C4-2B (cell line): ENCODE data around the gene FEM1B.

Experiments
- H3K27ac ChIP-seq: fragments of 450-650 bp; 2 replicates; pipeline ENCODE4 v1.5.1; 2017
- ZFX ChIP-seq: fragments of 450-650 bp; IDR thresholded peaks from 2 replicates; pipeline ENCODE4 v1.6.1; 2017
- TF ChIP-seq, protein P1 (sequence below): fragments of 450-650 bp; conservative IDR thresholded peaks from 2 replicates; pipeline ENCODE4 v1.5.1; 2017; ENCODE audit warnings: mild to moderate bottlenecking

Gene FEM1B

DNA sequence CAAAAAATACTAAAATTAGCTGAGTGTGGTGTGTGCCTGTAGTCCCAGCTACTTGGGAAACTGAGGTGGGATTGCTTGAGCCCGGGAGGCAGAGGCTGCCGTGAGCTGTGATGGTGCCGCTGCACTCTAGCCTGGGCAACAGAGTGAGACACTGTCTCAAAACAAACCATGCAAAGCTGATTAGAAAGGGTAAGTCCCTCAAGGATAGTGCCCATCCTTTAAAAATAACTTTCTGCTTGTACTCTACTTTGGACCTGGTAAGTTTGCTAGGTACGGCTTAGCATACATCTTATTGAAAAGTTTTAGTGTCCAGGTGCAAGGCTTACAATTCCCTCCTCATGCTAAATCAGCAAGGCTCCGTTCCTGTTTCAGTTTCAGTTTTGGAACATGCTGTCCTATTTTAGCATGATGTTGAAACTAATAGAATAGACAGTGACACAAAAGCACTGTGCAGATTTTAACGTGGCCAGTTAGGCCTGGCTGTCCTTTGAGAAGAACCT lies 21.4 kb downstream of the FEM1B start:
- TF ChIP-seq ZFX, result no peak
- TF ChIP-seq, protein P1, sequence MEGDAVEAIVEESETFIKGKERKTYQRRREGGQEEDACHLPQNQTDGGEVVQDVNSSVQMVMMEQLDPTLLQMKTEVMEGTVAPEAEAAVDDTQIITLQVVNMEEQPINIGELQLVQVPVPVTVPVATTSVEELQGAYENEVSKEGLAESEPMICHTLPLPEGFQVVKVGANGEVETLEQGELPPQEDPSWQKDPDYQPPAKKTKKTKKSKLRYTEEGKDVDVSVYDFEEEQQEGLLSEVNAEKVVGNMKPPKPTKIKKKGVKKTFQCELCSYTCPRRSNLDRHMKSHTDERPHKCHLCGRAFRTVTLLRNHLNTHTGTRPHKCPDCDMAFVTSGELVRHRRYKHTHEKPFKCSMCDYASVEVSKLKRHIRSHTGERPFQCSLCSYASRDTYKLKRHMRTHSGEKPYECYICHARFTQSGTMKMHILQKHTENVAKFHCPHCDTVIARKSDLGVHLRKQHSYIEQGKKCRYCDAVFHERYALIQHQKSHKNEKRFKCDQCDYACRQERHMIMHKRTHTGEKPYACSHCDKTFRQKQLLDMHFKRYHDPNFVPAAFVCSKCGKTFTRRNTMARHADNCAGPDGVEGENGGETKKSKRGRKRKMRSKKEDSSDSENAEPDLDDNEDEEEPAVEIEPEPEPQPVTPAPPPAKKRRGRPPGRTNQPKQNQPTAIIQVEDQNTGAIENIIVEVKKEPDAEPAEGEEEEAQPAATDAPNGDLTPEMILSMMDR, result no peak
- H3K27ac ChIP-seq, result no peak overlapping the region

DNA sequence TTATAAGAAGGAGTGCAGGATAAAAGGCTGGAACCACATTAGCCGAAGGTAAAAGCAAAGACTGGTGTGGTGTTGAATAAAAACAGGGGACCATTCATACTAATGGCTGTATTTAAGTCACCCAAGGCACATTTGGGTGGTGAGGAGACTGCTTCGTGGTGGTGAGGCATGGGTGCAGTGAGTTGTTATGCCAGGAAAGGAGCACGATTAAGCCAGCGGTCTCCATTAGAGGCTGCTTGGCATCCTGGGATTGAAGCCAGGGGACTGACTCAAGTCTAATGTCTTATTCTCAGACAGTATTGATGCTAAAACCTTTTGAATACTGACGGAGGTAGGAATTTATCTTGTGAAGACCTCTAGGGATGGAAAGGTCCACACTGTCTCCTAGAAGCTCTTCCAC lies 21.9 kb downstream of the FEM1B start:
- H3K27ac ChIP-seq, result no peak overlapping the region
- TF ChIP-seq, protein P1, result no peak
- no peak for TF ChIP-seq ZFX

DNA sequence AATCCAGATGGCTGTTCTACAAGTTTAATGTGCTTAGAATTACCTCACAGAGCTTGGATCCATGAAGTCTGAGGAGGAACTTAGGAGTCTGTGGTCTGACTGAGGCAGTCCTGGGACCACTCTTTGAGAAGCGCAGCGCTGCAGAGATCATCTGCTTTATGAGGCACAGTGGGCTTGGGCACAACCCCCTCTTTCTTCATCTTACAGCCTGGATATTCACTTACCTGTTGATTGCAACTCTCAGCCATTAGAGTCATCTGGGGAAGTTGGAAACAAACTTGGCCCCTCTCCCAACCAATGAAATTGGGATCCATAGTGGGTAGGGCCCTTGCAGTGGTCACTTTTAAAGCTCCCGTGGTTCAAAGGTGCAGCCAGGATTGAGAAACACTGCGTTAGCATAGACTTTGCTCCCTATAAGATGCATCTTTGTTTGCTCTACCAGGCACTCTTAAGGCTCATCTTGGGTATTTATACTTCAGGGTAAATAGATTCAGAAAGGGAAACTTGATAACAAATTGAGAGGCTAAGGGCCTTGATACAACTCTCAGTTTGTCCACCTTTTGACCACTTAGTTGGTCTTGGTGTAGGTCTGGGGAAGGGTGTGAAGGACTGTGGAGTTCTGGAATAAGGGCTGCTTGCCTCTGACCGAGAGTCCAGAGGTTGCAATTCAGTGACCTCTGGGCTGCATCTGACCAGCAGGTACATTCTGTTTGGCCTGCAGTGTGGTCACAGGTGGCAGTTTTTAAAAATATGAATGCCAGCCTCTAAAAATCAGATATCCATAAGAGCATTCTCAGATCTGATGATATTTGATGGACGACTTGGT lies 22.8 kb downstream of the FEM1B start:
- no peak overlapping the region for H3K27ac ChIP-seq
- TF ChIP-seq ZFX, result no peak
- TF ChIP-seq, protein P1, result no peak

DNA sequence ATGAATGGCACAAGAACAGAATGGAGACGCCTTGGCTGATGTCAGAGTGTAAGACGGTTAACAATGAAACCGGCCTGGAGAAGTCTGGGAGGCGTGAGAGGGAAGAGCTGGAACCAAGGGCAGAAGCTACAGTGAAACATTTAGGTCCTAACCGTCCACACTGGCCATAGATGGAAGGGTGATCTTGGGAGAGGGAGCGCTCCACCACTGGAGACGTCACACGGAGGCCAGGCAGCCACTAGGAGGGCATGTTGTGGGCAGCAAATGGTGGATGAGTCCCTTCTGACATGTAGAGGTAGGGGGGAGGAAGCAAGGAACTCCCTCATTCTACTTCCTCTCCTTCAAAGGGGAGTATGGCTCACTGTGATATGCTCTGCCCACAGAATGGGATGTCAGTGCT lies 23.8 kb downstream of the FEM1B start:
- TF ChIP-seq, protein P1, result no peak
- TF ChIP-seq ZFX, result no peak
- H3K27ac ChIP-seq, result no peak overlapping the region

DNA sequence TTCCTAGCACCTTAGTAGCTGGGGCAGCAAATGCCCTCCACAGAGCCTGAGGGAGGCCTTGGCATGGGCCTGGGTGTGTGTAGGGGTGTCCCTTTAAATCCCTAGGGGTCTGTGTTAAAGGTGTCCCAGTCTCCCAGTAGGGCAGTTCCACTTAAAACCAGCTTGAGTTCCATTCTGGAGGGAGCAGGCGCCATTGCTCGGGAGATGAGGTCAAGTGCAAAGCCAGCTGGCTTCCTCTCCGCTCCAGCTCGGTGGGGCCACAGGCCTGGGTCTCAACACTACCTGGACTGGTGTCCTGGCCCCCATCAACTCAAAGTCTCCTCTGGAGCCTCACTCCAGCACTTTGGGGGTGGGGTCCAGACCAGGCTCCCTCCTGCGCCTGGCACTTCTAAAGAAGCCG lies 25.2 kb downstream of the FEM1B start:
- no peak overlapping the region for H3K27ac ChIP-seq
- TF ChIP-seq ZFX, result no peak
- TF ChIP-seq, protein P1, result no peak

DNA sequence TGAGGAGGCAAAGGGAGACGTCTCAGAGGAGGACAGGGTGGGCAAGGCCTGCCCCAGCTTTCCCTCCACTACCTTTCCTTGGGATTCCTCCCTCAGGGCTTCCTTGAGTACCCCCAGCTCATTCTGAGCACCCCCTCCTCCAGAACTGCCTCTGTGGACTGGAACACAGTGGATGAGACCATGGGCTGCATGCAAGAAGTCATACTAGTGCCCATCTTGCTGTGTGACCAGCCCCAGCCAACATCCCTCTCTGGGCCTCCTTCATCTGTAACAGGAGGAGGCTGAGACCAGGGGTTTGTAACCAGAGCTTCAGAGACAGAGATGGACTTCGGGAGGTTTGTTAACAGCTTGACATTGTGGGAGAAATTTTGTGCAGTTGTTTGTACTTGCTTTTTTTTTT lies 25.6 kb downstream of the FEM1B start:
- TF ChIP-seq, protein P1, result no peak
- no peak overlapping the region for H3K27ac ChIP-seq

DNA sequence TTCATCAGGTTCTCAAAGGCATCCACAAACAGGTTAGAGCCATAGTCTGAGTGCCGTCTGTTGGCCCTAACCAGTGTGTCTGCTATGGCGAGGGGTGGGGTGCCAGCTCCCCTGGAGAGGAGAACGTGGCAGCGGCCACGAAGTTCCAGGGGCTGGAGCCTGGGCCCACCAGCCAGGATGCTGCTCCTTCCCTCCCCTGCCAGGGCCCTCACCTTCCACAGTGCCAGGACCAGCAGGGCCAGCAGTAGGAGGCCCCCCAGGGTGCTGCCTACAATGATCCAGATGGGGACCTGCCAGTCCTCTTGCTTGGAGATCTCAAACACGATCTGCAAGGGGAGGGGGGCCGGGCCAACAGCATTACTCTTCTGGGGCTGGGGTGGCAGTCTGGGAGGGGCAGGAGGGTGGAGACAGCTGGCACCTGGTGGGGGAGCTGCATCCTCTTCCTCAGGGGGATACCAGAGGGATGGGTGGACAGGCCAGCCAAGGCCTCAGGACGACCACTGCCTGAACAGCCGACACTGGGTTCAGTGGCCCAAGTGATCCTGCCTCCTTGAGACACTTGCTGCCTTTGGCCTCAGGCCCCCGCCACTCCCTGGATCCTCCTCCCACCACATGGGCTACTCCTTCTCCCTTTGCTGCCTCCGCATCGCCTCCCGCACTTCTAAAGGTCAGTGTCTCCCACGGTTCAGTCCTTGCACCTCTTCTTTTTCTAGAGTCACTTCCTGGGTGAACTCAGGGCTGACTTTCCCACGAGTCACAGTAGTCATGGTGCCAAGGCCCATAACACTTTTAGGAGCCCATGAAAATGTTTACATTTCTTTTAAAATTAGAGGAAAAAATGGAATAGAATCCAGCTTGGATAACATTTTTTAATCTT lies 26.3 kb downstream of the FEM1B start:
- no peak for TF ChIP-seq ZFX
- H3K27ac ChIP-seq, result no peak overlapping the region
